ENCODE measurements around the gene HAND1.

The HAND1 gene

DNA sequence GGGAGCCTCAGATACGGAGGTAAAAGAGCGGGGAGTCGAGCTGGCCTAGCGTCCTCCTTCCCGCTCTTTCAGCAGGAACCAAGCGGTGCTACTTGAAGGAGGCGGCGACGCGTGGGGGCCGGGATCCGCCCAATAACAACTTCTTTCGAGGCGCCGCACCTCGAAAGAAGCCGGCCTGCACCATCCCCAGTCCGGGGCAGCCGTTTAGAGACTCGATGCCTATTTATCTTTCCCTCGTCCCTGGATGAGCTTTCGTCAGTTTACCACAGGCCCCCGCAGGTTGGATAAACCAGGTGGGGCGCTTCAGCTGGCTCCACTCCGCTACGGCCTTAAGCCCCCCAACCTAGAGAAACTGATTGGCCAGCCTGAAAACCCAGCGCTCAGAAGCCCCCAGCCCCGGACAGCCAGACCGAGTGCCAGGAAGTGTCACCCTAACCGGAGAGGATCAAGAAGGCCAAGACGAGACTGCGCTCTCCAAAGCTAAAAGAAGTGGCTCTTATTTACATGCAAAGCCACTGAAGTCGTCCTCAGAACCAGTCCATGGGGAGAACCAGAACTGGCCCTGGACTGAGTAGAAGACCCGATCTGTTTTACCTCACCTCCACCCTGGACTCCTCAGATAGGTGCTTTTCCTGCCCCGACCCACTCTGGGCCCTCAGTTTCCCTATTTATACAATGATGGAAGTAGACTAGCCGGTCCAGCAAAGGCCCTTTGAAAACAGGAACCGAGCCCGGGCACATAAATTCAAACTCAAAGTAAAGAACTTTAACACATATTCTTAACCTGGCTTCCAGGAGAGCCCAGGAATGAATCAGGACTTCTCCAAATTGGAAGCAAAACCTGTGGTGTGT lies 1.4 kb downstream of the HAND1 start:
- TF ChIP-seq BACH2 (CRISPR knock-in tag; IDR thresholded peaks at IDR 0.05; ENCODE audit: borderline replicate concordance) (no peak), ZFP3 (CRISPR knock-in tag; IDR thresholded peaks at IDR 0.05) (no peak), ZNF70 (CRISPR knock-in tag; IDR thresholded peaks at IDR 0.05) (no peak), PPARA (CRISPR knock-in tag; IDR thresholded peaks at IDR 0.05; ENCODE audit: borderline replicate concordance) (no peak)
- TF ChIP-seq, protein P1, sequence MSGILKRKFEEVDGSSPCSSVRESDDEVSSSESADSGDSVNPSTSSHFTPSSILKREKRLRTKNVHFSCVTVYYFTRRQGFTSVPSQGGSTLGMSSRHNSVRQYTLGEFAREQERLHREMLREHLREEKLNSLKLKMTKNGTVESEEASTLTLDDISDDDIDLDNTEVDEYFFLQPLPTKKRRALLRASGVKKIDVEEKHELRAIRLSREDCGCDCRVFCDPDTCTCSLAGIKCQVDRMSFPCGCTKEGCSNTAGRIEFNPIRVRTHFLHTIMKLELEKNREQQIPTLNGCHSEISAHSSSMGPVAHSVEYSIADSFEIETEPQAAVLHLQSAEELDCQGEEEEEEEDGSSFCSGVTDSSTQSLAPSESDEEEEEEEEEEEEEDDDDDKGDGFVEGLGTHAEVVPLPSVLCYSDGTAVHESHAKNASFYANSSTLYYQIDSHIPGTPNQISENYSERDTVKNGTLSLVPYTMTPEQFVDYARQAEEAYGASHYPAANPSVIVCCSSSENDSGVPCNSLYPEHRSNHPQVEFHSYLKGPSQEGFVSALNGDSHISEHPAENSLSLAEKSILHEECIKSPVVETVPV (CRISPR knock-in tag; IDR thresholded peaks at IDR 0.05) = no peak
- TF ChIP-seq, protein P2, sequence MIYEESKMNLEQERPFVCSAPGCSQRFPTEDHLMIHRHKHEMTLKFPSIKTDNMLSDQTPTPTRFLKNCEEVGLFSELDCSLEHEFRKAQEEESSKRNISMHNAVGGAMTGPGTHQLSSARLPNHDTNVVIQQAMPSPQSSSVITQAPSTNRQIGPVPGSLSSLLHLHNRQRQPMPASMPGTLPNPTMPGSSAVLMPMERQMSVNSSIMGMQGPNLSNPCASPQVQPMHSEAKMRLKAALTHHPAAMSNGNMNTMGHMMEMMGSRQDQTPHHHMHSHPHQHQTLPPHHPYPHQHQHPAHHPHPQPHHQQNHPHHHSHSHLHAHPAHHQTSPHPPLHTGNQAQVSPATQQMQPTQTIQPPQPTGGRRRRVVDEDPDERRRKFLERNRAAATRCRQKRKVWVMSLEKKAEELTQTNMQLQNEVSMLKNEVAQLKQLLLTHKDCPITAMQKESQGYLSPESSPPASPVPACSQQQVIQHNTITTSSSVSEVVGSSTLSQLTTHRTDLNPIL (CRISPR knock-in tag; IDR thresholded peaks at IDR 0.05; ENCODE audit: low read depth) = no peak
- TF ChIP-seq, protein P3, sequence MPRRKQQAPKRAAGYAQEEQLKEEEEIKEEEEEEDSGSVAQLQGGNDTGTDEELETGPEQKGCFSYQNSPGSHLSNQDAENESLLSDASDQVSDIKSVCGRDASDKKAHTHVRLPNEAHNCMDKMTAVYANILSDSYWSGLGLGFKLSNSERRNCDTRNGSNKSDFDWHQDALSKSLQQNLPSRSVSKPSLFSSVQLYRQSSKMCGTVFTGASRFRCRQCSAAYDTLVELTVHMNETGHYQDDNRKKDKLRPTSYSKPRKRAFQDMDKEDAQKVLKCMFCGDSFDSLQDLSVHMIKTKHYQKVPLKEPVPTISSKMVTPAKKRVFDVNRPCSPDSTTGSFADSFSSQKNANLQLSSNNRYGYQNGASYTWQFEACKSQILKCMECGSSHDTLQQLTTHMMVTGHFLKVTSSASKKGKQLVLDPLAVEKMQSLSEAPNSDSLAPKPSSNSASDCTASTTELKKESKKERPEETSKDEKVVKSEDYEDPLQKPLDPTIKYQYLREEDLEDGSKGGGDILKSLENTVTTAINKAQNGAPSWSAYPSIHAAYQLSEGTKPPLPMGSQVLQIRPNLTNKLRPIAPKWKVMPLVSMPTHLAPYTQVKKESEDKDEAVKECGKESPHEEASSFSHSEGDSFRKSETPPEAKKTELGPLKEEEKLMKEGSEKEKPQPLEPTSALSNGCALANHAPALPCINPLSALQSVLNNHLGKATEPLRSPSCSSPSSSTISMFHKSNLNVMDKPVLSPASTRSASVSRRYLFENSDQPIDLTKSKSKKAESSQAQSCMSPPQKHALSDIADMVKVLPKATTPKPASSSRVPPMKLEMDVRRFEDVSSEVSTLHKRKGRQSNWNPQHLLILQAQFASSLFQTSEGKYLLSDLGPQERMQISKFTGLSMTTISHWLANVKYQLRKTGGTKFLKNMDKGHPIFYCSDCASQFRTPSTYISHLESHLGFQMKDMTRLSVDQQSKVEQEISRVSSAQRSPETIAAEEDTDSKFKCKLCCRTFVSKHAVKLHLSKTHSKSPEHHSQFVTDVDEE (CRISPR knock-in tag; IDR thresholded peaks at IDR 0.05) = no peak
- no peak for ATAC-seq

DNA sequence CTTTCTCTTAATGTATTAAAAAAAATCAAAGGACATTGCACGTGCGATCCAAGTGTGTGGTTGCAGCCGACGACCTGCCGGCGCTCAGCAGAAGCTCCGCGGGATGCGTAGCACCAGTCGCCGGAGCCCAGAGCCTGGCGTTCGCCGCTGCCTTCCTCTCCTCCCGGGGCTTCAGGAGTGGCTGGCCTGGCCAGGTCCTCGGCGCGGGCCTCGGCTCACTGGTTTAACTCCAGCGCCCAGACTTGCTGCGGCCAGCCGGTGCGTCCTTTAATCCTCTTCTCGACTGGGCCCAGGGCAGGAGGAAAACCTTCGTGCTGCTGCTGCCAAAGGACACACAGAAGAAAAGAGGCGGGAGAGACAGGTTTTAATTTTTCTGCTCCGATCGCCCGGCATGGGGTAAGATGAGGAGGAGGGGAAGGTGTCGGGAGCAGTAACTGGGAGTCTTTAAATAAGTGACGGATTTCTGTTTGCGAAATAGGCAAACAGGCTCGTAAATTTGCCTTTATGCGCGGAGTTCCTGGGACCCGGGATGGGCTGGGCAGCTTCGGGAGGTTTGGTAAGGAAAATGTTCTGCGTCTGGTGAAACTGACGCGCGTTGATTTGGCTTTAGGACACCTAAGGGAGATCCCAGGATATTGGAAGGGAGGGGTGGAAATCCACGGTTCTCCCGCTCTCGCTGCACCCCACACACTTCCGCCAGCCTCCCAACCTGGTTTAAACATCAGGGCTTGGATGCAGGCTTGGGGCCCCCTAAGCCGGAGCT lies 2.3 kb downstream of the HAND1 start:
- TF ChIP-seq OSR1 (CRISPR knock-in tag; IDR thresholded peaks at IDR 0.05) (no peak), ESRRG (CRISPR knock-in tag; IDR thresholded peaks at IDR 0.05) (no peak), TCF4 (CRISPR knock-in tag; IDR thresholded peaks at IDR 0.05; ENCODE audit: borderline replicate concordance) (no peak), TOX (CRISPR knock-in tag; IDR thresholded peaks at IDR 0.05; ENCODE audit: borderline replicate concordance) (no peak), ZNF70 (CRISPR knock-in tag; IDR thresholded peaks at IDR 0.05) (no peak), ISL1 (CRISPR knock-in tag; IDR thresholded peaks at IDR 0.05) (no peak), GLIS3 (CRISPR knock-in tag; IDR thresholded peaks at IDR 0.05) (no peak), CSDC2 (CRISPR knock-in tag; IDR thresholded peaks at IDR 0.05) (no peak)
- TF ChIP-seq, protein P3 (CRISPR knock-in tag; IDR thresholded peaks at IDR 0.05) = no peak
- TF ChIP-seq, protein P1 (CRISPR knock-in tag; IDR thresholded peaks at IDR 0.05) = no peak
- peak; percentile 4 for ATAC-seq

DNA sequence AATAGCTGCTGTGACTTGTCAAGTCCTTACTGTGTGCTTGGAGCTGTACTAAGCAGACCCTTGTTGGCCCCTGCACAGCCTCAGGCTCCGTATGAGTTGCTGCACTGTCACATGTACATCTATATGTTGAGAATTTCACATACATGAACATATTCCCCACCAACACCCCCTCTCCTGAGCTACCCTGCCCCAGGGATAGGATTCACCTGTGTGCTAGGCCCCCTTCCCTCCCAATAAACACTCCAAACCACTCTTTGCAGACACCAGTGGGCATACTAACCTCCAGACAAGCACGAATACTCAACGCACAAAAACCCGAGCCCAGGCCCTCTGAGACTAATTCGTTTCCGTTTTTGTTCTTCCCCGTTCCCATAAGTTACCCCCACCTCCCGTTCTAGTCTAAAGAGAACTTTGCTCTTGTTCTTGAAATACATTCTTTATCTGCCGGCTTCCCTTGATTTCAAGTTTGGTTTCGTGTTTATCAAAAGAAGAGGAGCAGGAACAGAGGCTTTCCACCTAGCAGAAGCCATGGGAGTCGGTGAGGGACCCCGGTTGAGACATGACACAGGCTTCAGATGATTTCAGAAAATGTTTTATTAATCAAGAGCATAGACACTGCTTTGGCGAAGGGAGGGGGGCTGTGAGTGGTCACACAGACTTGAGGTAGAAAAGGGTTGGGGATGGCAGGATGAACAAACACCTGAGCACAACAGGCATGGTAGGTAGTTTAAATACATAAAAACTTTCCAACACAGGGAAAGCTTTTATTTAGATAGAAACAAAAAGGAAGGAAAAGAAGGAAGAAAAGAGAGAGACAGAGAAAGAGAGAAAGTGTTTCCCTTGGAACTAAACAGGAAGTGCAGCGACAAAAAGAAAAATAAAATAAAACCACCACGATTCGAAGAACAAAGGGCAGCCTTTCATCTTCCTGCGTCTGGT lies 3.4 kb downstream of the HAND1 start:
- TF ChIP-seq ZC3H10 (CRISPR knock-in tag; IDR thresholded peaks at IDR 0.05) (no peak), ZFP30 (CRISPR knock-in tag; IDR thresholded peaks at IDR 0.05) (no peak), PPARA (CRISPR knock-in tag; IDR thresholded peaks at IDR 0.05; ENCODE audit: borderline replicate concordance) (no peak), TCF4 (CRISPR knock-in tag; IDR thresholded peaks at IDR 0.05; ENCODE audit: borderline replicate concordance) (no peak), GLIS3 (CRISPR knock-in tag; IDR thresholded peaks at IDR 0.05) (no peak), ZNF565 (CRISPR knock-in tag; conservative IDR thresholded peaks at IDR 0.05; ENCODE audit: low read depth) (no peak), ISL1 (CRISPR knock-in tag; IDR thresholded peaks at IDR 0.05) (no peak), ESRRG (CRISPR knock-in tag; IDR thresholded peaks at IDR 0.05) (no peak), ZFP3 (CRISPR knock-in tag; IDR thresholded peaks at IDR 0.05) (no peak), CSDC2 (CRISPR knock-in tag; IDR thresholded peaks at IDR 0.05) (no peak)
- TF ChIP-seq, protein P1 (CRISPR knock-in tag; IDR thresholded peaks at IDR 0.05) = no peak
- no peak for ATAC-seq
